Fibroblast of gingiva (primary cell): Measurements from ENCODE around the gene CREBRF.
A peak's percentile ranks its signal among the peaks of the same experiment; 100 is the strongest.
"Not testable (repeated sequence)": the region's sequence is repeated elsewhere in the genome, so short reads cannot be mapped to it uniquely, and the experiment has no call there.

Source experiments
- DNase-seq: peaks from one replicate; pipeline ENCODE4 v3.0.0-alpha.2; 2011; ENCODE audit warnings: low read depth

The CREBRF gene, protein sequence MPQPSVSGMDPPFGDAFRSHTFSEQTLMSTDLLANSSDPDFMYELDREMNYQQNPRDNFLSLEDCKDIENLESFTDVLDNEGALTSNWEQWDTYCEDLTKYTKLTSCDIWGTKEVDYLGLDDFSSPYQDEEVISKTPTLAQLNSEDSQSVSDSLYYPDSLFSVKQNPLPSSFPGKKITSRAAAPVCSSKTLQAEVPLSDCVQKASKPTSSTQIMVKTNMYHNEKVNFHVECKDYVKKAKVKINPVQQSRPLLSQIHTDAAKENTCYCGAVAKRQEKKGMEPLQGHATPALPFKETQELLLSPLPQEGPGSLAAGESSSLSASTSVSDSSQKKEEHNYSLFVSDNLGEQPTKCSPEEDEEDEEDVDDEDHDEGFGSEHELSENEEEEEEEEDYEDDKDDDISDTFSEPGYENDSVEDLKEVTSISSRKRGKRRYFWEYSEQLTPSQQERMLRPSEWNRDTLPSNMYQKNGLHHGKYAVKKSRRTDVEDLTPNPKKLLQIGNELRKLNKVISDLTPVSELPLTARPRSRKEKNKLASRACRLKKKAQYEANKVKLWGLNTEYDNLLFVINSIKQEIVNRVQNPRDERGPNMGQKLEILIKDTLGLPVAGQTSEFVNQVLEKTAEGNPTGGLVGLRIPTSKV

DNA sequence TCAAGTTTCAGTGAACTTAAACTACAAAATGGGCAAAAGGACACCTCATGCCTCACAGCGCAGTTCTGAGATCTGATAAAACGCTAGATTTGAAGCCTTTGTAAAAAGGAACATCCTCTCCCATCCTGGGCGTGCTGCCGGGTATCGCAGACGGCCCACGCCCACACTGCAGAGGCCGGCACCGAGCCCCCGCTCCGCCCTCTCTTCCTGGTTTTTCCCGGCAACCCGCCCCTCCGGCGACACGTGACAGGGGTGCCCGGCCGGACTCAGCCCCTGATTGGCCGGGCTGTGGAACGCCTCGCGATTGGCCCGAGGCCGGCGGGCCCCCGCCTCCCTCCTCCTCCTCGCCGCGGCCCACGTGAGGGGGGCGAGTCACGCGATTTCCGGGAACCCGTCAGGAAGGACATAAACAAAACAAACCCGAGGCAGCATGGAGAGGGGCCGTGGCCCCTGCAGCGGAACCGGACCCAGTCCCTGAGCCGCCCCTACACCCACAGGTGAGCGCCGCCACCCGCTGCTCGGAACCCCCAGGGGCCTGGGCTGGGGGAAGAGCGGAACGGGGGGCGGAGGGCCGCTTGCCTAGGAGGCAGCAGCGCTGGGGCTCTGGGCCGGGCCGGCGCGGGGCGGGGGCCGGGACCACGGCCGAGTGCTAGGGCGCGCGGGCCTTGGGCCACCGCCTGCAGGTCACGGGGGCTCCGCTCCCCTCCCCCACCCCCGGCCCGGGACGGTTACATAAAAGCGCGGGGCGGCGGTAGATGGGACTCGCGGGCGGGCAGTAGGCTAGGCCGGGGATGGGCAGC, at the start of gene CREBRF:
TSS of gene CREBRF (plus strand) at position 370 of the 800 bp plus-strand sequence. CDS start 24,424 bp downstream, outside the sequence.
- peak; percentile 96 for DNase-seq

DNA sequence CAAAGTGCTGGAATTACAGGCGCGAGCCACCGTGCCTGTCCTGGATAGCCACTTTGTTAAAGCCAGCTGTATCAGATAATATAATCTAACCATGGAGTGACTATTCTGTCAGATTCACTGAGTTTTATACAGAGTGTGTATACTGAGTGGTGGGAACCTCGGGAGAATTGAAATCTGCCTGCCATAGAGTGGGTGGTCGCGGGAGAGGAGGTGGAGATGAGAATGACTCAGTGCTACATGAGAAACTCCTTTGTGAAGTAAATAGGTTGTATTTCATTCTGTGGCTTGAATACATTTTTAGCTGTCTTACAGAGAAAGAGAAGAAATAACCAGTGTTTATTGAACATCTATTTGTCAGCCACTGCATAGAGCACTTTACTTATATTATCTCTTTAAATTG, 46.1 kb upstream of the CREBRF start:
- DNase-seq = no peak

DNA sequence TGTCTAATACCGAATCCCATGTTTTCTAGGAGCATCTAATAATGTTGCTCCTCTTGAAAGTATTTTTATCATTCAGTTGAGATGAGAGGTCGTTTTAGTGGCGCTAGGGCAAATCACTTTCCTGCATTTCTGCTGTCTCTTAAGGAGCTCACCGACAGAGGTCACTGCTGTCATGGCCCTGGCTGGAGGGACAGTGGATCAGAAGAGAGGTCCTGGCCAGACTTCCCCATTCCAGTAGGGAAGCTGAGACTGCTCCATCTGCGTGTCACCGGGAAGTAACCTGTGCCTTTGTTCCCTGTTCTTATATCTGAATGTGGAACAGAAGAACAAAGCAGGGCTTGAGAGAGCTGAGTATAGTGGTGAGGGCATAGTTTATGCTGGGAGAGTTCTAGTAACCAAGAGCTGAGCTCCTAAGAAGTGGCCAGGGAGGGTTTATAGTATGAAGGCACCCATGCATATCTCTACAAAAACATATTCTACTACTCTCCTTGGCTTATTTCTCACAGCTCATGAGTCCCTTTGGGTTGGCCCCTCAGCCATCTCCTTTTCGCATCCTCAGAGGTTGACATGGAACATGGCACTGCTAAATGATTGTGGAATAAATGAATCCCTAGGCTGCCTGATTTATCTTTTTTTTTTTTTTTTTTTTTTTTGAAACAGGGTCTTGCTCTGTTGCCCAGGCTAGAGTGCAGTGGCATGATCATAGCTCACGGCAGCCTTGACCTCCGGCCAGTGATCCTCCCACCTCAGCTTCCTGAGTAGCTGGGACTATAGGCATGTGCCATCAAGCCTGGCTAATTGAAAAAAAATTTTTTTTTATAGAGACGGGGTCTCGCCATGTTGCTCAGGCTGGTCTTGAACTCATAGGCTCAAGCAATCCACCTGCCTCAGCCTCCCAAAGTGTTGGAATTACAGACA, 45.3 kb upstream of the CREBRF start:
- peak; percentile 37 for DNase-seq

DNA sequence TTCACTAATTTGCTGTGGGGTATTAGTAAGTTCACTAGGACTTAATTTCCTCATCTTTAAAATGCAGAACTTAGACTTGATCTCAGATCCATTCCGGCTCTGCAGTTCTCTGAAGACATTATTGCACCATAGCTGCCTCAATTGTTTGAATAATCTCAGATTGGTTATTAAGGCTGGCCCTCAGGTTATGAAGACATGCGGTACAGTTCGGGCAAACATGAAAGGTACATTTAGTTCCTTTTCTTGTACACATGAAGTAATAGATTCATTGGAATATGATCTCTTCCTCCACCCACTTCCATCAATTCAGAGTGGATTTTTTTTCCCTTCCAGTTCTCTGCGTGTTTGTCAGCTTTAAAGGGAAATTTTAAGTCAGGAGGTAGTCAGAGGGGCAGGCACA, 44.6 kb upstream of the CREBRF start:
- DNase-seq = no peak

DNA sequence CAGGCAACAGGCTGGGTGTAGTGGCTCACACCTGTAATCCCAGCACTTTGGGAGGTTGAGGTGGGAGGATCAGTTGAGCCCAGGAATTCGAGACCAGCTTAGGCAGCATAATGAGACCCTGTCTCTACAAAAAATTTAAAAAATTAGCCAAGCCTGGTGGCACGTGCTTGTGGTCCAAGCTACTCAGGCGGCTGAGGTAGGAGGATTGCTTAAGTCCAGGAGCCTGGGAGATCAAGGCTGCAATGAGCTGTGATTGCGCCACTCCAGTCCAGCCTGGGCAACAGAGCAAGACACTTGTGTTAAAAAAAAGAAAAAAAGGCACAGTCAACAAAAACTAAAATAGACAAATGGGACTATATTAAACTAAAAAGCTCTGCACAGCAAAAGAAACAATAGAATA, 43.3 kb upstream of the CREBRF start:
- peak; percentile 44 for DNase-seq

DNA sequence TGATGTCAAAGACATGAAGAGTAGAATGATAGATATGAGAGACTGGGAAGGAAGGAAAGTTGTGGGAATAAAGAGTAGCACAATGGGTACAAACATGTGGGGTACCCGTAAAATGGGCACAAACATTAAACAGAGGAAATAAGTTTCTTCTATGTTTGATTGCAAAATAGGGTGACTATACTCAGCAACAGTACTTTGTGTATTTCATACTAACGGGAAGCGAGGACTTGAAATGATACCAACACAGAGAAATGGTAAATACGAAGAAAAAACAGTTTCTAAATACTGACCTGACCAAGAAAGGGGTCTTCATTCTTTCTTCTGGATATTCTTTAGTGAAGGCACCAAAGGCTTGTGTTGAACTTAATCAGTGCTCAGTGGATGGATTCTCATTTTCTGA, 41.5 kb upstream of the CREBRF start:
- no peak for DNase-seq

DNA sequence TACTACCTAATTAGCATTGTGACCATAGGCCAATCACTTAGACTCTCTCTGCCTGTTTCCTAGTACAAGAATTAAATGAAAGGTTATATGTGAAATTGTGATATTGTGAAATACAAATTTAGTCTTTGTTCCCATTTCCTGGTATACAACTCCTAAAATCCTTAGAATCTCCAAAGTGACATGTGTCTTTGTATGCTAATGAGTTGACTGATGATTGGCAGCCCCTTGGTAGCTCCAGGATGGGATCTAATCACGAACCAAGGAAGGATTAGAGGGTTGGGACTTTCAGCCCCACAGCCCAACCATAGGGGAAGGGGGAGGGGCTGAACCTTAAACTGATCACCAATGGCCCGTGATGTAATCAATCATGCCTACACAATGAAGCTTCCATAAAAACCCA, 41.0 kb upstream of the CREBRF start:
- no peak for DNase-seq

DNA sequence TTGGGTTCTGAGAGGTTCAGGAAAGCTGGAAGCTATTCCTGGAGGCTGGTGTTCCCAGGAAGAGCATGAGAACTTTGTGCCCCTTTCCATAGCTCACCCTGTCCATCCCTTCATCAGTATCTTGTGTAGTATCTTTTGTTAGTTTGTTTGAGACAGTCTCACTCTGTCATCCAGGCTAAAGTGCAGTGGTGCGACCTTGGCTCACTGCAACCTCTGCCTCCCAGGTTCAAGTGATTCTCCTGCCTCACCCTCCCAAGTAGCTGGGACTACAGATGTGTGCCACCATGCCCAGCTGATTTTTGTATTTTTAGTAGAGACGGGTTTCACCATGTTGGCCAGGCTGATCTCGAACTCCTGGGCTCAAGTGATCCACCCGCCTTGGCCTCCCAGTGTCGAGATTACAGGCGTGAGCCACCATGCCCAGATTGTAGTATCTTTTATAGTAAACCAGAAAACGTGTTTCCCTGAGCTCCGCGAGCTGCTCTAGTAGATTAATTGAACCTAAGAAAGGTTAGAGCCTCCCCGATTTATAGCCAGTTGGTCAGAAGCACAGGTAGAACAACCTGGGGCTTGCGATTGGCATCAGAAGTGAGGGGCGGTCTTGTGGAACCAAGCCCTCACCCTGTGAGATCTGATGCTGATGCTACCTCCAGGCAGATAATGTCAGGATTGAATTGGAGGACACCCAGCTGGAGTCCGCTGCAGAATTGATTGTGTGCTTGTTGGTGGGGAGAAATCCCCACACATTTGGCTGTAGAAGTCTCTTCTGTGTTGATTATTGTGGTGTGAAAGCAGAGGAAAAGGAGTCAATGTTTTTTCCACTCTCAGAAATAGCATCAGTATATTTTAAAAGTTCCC, 40.3 kb upstream of the CREBRF start:
- no peak for DNase-seq

DNA sequence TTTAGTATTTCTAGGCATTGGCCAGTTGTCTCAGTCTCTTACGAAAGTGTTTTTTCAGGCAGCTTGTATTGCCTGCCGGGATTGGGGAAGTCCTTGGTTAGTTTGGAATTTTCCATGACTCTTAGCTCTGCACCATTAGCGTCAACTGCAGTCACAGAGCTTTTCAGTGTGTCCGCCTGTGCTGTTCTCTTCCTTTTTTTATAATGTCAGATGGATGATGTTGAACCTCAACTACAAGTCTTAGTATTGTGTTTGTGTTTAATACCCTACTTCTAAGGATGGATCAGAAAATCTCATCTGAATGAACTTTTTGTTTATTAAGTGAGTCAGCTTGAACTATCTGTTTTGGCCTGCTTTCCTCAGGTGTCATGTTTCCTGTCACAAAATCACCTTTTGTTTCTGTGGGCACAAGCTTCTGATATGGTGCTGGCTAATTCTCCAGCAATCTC, 39.5 kb upstream of the CREBRF start:
- peak; percentile 87 for DNase-seq

DNA sequence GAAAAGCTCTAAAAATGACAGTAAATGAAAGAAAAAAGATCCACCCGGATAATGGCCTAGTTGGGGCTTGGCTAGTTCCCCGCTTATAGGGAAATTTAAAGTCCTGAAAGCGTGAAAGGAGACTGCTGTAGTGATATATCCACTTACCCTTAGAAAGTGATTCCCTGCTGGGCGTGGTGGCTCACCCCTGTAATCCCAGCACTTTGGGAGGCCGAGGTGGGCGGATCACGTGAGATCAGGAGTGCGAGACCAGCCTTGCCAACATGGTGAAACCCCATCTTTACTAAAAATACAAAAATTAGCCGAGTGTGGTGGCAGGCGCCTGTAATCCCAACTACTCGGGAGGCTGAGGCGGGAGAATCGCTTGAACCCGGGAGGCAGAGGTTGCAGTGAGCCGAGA, 39.1 kb upstream of the CREBRF start:
- not testable (repeated sequence) for DNase-seq

DNA sequence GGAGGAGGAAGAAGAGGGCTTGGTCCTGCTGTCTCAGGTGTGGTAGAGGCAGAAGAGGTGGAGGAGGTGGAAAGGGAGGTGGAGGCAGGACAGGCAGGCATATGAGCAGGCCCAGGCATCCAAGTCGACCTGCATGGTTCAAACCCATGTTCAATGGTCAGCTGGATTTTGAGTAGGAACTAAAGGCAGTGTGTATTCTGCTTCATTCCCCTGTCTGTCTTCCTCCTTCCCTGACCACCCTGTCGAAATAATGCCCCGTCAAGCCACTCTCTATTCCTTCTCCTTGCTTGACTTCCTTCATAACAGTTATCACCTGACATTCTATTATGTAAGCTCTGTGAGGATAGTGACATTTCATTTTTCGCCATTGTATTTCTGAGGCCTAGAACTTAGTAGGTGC, 37.8 kb upstream of the CREBRF start:
- DNase-seq = no peak

DNA sequence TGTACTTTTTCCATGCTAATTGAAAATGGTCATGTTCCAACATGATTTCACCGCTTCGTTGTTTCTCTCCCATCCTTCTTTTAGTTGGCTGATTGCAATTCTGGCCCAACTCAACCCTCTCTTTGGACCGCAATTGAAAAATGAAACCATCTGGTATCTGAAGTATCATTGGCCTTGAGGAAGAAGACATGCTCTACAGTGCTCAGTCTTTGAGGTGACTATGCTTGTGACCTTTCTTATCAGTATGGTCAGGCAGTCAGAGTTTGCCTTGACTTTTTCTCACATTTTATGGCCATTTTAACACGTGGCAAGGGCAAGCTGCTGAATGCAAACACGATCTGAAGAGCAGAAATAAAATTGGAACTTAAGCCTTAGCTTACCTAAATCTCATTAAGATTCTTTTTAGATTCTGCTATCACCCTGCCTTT, 36.0 kb upstream of the CREBRF start:
- DNase-seq = peak; percentile 24

DNA sequence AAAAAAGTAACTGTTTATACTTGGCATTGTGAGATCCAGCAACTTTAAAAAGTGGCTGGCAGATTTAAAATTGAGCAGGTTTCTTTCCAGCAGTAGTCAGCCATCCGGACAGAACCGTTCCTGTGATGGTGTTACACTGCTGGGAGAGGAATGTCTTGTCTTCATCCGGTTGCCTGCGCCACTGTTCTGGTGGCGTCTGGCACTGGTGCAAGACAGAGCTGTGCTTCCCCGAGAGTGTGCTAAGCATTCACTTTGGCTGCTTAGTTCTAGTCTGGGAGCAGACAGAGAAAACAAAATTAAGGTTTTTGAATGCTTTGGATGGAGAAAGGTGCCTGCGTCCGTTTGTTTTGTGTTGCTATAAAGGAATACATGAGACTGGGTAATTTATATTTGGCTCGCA, 35.5 kb upstream of the CREBRF start:
- DNase-seq = peak; percentile 15

DNA sequence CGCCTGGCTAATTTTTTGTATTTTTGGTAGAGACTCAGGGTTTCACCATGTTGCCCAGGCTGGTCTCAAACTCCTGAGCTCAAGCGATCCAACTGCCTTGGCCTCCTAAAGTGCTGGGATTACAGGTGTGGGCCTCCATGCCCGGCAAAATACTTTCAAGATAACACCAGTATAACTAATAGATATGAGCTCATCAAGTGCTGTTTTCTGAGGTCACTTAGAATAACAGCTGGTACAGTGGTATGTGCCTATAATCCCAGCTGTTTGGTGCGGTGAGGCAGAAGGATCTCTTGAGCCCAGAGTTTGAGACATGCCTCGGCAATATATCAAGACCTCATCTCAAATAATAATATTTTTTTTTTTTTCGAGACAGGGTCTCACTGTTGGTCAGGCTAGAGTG, 30.5 kb upstream of the CREBRF start:
- no peak for DNase-seq

DNA sequence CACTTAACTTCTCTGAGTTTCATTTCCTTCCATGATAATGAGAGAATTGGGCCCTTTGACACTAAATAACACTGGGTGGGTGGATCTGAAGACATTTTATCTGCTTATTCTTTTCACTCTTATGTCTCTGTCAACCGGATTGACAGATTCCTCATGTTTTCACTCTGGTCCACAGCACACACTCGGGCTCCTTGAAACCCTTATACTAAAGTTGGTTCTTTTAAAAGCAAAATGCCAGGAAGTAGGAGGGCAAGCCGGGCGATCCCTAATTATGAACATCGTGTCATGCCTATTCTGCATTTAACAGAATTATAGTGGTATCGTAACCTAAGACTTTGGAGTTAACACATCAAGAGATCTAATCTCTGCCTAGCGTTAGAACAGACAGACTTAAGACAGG, 28.2 kb upstream of the CREBRF start:
- DNase-seq = no peak

DNA sequence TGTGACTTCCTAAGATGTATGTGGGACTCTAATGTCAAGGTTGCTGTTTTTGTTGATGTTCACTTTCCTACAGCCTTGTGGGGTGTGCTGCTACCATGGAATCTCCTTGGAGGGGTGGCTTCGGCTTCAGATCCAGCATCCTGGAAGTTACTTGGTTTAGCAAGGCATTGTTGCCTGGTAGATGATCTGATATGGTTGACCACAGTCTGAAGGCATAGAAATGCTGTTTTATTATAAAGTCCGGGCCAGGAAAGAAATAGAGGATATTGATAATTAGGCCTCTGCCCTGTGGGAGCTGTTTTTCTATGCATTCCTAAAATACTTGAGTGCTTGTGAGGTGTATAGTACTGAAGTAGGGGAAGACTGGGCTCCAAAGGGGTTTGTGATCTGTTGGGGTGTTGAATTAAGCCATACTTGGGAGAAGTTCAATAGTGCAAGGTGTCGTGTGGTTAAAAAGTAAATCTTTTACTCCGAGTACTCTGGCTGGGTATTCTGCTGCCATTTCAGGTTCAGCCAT, 27.3 kb upstream of the CREBRF start:
- DNase-seq = no peak

DNA sequence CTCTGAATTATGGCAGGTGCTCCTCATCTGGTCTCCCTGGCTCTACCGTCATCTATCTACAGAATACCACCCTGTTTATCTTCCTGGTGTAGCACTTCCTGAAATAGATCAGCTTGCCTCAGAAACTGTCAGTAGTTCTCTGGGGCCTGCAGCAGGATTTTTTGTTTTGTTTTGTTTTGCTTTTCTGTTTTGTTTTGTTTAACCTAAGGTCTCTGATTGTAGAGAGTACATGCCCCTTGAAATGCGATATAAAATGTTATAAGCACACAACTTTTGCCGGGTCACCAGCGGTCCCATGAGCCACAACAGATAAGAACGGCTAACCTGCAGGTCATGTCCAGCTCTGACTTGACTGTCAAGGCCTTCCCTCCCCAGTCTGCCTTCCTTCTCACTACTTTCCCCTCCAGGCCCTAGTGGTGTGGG, 26.6 kb upstream of the CREBRF start:
- DNase-seq = no peak

DNA sequence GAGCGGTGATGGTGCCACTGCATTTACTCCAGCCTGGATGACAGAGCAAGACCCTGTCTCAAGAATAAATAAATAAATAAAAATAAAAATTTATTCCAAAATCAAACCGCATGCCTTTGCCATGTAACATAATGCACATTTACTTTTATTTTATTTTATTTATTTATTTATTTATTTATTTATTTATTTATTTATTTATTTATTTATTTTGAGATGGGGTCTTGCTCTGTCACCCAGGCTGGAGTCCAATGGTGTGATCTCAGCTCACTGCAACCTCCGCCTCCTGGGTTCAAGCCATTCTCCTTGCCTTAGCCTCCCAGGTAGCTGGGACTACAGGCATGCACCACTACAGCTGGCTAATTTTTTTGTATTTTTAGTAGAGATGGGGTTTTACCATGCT, 24.1 kb upstream of the CREBRF start:
- DNase-seq = not testable (repeated sequence)

DNA sequence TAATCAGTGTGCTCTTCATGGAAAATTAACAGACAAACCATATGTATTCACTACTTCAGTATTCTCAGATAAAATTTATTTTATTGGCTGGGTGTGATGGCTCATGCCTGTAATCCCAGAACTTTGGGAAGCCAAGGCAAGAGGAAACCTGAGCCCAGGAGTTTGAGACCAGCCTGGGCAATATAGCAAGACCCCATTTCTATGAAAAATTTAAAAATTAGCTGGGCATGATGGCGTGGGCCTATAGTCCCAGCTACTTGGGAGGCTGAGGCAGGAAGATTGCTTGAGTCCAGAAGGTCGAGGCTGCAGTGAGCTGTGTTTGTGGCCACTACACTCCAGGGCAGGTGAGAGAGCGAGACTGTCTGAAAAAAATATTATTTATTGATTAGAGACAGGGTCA, 23.4 kb upstream of the CREBRF start:
- DNase-seq = no peak

DNA sequence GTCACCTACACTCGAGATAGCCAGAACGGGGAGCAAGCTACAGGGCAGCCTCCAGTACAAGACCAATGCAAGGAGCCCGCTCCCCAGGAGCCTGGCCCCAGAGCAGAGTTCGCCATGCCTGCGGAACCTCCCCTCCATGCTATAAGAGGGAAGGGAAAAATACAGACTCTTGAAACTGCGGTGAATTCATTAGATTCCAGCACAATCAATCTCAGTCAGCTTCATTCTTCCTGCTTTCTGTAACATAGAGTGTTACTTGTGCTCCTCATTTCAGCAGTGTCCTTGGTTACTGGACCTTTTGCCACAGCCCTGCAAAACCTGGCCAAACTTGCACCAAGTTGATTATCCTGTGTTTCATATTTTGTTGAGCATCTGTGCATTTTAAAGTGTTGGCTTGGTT, 22.2 kb upstream of the CREBRF start:
- DNase-seq = no peak
